ENCODE data around the gene MVK.
A peak's percentile ranks its signal among the peaks of the same experiment; 100 is the strongest.

The MVK gene

DNA sequence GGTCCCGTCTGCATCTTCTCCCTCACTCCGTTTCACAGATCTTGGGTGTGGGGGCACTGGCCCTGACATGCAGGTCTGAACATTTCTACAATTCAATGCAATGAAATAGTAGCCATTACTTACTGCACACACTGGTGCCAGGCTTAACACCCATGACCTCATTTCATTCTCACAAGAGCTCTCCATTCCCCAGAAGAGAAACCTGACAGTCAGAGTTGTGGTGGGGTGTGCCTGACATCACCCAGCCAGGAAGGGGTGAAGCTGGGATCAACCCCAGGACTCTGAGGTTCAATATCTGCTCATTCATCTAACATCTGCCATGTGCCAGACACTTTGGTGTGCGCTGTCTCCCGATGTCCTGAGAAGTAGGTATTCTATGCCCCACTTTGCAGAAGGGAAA lies 34.7 kb downstream of the MVK start:
- TF ChIP-seq, protein P1, sequence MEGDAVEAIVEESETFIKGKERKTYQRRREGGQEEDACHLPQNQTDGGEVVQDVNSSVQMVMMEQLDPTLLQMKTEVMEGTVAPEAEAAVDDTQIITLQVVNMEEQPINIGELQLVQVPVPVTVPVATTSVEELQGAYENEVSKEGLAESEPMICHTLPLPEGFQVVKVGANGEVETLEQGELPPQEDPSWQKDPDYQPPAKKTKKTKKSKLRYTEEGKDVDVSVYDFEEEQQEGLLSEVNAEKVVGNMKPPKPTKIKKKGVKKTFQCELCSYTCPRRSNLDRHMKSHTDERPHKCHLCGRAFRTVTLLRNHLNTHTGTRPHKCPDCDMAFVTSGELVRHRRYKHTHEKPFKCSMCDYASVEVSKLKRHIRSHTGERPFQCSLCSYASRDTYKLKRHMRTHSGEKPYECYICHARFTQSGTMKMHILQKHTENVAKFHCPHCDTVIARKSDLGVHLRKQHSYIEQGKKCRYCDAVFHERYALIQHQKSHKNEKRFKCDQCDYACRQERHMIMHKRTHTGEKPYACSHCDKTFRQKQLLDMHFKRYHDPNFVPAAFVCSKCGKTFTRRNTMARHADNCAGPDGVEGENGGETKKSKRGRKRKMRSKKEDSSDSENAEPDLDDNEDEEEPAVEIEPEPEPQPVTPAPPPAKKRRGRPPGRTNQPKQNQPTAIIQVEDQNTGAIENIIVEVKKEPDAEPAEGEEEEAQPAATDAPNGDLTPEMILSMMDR (IDR thresholded peaks at IDR 0.05; ENCODE audit: low read depth, low read length): no peak
- no peak for DNase-seq (ENCODE audit: low read depth in 2 of 2)

DNA sequence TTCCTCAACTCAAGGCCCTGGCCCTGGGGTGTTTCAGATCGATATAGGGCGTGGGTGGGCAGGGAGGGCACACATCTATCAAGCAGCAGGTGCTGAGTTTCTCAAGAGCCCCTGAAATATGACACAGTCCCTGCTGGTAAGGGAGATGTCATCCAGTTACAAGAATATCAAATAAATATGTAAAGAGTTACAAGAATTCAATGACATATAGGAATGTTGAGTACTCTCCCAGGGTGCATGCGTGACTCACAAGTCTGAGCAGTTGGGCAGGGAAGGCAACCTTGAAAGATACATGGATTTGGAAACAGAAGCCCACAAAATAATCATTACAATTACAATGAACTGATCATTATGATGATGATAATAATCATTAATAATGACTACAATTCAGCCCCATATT lies 35.2 kb downstream of the MVK start:
- DNase-seq (ENCODE audit: low read depth in 2 of 2): no peak
- TF ChIP-seq, protein P1 (IDR thresholded peaks at IDR 0.05; ENCODE audit: low read depth, low read length): no peak
- H3K4me3 ChIP-seq (replicated peaks in 1 of 2; ENCODE audit: low read depth in 2 of 2, low read length in 2 of 2): no peak overlapping the region

More for the DNA sequence above, 34.7 kb downstream of the MVK start:
- no peak overlapping the region for H3K4me3 ChIP-seq (replicated peaks in 1 of 2; ENCODE audit: low read depth in 2 of 2, low read length in 2 of 2)

DNA sequence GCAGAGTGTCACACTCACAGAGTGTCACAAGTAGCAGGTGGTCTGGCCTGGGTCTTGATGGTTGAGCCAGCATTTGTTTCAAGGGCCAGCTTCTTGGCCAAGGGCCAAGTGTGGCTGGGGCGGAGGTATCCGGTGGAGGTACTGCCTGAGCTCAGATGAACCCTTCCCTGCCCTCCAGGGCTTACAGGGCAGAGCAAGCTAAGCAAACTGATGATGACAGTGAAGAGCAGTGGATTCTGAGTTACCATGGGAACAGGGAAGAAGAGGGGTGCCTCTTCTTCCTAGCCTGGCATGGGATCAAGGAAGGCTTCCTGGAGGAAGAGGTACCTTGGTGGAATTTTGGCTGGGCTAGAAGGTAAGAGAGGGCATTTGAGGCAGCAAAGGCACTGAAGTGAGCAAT lies 35.7 kb downstream of the MVK start:
- H3K4me3 ChIP-seq (replicated peaks in 1 of 2; ENCODE audit: low read depth in 2 of 2, low read length in 2 of 2): no peak overlapping the region
- TF ChIP-seq, protein P1 (IDR thresholded peaks at IDR 0.05; ENCODE audit: low read depth, low read length): no peak
- DNase-seq (ENCODE audit: low read depth in 2 of 2): no peak

DNA sequence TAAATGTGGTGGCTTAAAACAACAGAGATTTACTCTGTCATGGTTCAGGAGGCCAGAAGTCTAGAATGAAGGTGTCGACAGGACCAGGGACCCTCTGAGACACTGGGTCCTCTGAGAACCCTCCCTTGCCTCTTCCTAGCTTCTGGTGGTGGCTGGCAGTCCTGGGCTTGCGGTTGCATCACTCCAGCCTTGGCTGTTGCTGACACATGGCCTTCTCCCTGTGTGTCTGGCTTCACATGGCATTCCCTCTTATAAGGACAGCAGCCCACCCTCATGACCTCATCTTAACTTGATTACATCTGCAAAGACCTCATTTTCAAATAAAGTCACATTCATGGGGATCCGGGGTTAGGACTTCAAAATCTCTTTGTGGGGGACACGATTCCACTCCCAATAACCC lies 36.9 kb downstream of the MVK start:
- TF ChIP-seq, protein P1 (IDR thresholded peaks at IDR 0.05; ENCODE audit: low read depth, low read length): no peak
- no peak overlapping the region for H3K4me3 ChIP-seq (replicated peaks in 1 of 2; ENCODE audit: low read depth in 2 of 2, low read length in 2 of 2)
- DNase-seq (ENCODE audit: low read depth in 2 of 2): no peak

DNA sequence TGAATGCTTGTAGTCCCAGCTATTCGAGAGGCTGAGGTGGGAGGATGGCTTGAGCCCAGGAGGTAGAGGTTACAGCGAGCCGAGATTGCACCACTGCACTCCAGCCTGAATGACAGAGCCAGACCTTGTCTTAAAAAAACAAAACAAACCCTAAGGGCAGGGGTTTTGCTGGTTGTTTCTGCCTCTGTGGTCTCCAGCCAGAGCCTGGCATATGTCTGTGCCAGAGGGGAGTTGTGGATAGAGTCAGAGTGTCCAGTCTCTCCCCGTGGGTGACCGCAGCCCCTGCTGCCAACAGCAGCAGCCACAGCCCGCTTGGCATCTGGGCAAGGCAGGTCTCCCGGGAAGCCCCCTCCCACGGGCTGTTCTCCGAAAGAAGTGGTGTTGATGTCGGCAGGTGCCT lies 37.6 kb downstream of the MVK start:
- TF ChIP-seq, protein P1 (IDR thresholded peaks at IDR 0.05; ENCODE audit: low read depth, low read length): no peak
- H3K4me3 ChIP-seq (replicated peaks in 1 of 2; ENCODE audit: low read depth in 2 of 2, low read length in 2 of 2): no peak overlapping the region
- DNase-seq (ENCODE audit: low read depth in 2 of 2): no peak

DNA sequence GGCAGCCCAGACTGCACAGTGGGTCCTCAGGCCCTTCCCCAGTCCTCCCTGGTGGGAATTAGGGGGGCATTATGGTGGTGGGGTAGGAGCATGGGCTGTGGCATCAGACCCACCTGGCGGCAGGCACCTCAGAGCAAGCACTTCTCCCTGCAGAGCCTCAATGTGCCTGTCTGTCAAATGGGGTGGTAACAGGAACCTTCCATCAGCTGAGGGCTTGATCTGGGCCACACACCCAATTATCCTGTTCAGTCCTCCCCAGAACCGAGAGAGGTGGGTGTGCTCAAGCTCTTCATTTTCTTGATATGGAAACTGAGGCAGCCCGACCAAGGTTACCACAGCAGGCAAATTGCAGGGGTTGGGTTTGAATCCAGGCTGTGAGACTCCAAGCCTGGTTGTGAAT lies 38.4 kb downstream of the MVK start:
- H3K4me3 ChIP-seq (replicated peaks in 1 of 2; ENCODE audit: low read depth in 2 of 2, low read length in 2 of 2): no peak overlapping the region
- DNase-seq (ENCODE audit: low read depth in 2 of 2): no peak
- TF ChIP-seq, protein P1 (IDR thresholded peaks at IDR 0.05; ENCODE audit: low read depth, low read length): no peak

DNA sequence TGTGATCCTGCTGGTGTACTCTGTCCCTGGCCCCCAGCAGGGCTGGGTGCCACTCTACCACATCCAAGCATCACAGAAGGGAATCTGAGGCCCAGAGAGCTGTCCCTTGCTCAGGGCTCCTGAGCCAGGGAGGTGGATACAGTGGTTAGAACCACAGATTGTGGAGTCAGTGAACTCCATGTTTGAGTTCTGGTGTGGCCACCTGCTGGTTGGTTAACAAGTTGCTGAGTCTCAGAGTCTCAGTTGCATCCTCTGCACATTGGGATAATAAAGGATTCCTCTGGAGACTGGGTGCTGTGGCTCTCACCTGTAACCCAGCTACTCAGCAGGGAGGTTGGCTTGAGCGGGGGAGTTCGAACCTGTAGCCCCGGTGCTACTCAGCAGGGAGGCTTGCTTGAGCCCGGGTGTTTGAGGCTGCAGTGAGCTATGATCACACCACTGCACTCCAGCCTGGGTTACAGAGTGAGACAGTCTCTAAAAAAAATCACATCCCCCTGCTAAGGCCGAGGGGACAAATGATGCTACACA lies 39.4 kb downstream of the MVK start:
- TF ChIP-seq, protein P1 (IDR thresholded peaks at IDR 0.05; ENCODE audit: low read depth, low read length): peak; percentile 39
- DNase-seq (ENCODE audit: low read depth in 2 of 2): peak; percentile 21 to 36
- no peak overlapping the region for H3K4me3 ChIP-seq (replicated peaks in 1 of 2; ENCODE audit: low read depth in 2 of 2, low read length in 2 of 2)

Measured in cardiac fibroblast (primary cell).